Measurements from ENCODE around the gene FYN.
"Not testable (repeated sequence)": the region's sequence is repeated elsewhere in the genome, so short reads cannot be mapped to it uniquely, and the experiment has no call there.

Gene FYN

DNA sequence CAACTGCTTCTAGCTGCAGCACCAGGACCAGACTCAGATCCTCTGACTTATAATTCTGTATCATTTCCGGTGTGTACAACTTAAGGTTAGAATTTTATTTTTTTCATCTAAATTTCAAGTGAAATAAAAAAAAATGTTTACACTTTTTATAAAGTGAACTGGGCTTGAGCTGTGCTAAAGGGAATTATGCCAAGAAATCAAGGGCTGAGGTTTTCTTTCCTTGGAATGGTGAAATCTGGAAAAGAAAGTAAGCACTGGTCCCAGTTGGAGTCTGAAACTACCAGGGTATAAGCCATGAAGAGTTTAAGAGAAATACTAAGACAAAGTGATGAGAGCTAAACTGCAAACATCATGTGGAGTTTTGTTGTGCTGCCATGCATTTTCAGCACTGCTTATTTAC, 21.7 kb upstream of the FYN start:
- TF ChIP-seq ELF4 (IDR thresholded peaks at IDR 0.05) = no peak
- TF ChIP-seq SP1 (IDR thresholded peaks at IDR 0.05) = no peak
- no peak for TF ChIP-seq HDGF (IDR thresholded peaks at IDR 0.05; ENCODE audit: borderline replicate concordance)
- TF ChIP-seq FOXA1 (IDR thresholded peaks at IDR 0.05) = no peak
- TF ChIP-seq L3MBTL2 (conservative IDR thresholded peaks at IDR 0.05) = no peak
- no peak for TF ChIP-seq SUZ12 (IDR thresholded peaks at IDR 0.05)
- no peak for TF ChIP-seq TARDBP (IDR thresholded peaks at IDR 0.05)
- POLR2A ChIA-PET = no interaction called here
- DNase-seq (ENCODE audit: extremely low spot score) = no peak
- CTCF ChIA-PET = interaction anchor here (0.6 to 0.7 kb wide), 3 partner anchors 19 to 97 kb away, joined by 3 to 4 read pairs (median 3); no protein-coding TSS in a partner anchor

- POLR2A ChIA-PET = no interaction called here
- TF ChIP-seq SP1 (IDR thresholded peaks at IDR 0.05) (no peak), FOXM1 (IDR thresholded peaks at IDR 0.05; ENCODE audit: borderline replicate concordance) (no peak), FOXA1 (IDR thresholded peaks at IDR 0.05) (no peak), FOXK2 (IDR thresholded peaks at IDR 0.05) (no peak), LEF1 (IDR thresholded peaks at IDR 0.05; ENCODE audit: borderline replicate concordance) (no peak), ELF4 (IDR thresholded peaks at IDR 0.05) (no peak), ZNF384 (IDR thresholded peaks at IDR 0.05) (no peak), TARDBP (IDR thresholded peaks at IDR 0.05) (no peak), HDGF (IDR thresholded peaks at IDR 0.05; ENCODE audit: borderline replicate concordance) (no peak), CTBP1 (IDR thresholded peaks at IDR 0.05; ENCODE audit: borderline replicate concordance) (no peak), PKNOX1 (IDR thresholded peaks at IDR 0.05) (no peak), L3MBTL2 (conservative IDR thresholded peaks at IDR 0.05) (no peak), BHLHE40 (IDR thresholded peaks at IDR 0.05; ENCODE audit: borderline replicate concordance) (no peak)
- CTCF ChIA-PET = no interaction called here
- no peak for DNase-seq (ENCODE audit: extremely low spot score)
Observed at GRCh38 chr6:111894272-111894671, 21.0 kb upstream of the FYN start.

DNA sequence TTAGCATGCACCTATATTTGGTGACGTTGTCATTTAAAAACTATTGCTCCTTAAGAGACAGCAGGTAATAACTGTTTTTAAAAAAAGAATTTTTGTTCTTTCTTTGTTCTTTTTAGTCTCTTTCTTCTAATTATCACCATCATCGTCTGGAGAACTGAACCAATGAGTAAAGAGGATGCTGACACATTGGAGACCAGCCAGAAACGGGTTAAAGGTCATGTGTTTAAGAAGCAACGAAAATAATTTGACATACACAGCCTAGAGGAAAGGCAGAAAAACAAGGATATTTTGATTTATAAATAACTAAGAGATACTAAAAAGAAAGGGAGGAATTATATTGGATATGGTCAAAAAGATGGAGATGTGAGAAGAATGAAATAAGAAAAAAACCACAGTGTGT, 19.2 kb upstream of the FYN start:
- POLR2A ChIA-PET = no interaction called here
- DNase-seq (ENCODE audit: extremely low spot score) = no peak
- CTCF ChIA-PET = no interaction called here
- TF ChIP-seq SUZ12 (IDR thresholded peaks at IDR 0.05) = no peak
- TF ChIP-seq L3MBTL2 (conservative IDR thresholded peaks at IDR 0.05) = no peak

- no peak for TF ChIP-seq SP1 (IDR thresholded peaks at IDR 0.05)
- no peak for TF ChIP-seq HDGF (IDR thresholded peaks at IDR 0.05; ENCODE audit: borderline replicate concordance)
- no peak for TF ChIP-seq PKNOX1 (IDR thresholded peaks at IDR 0.05)
- TF ChIP-seq ELF4 (IDR thresholded peaks at IDR 0.05) = no peak
- TF ChIP-seq SUZ12 (IDR thresholded peaks at IDR 0.05) = no peak
- TF ChIP-seq CTBP1 (IDR thresholded peaks at IDR 0.05; ENCODE audit: borderline replicate concordance) = no peak
- no peak for TF ChIP-seq ARNT (IDR thresholded peaks at IDR 0.05)
- TF ChIP-seq FOXK2 (IDR thresholded peaks at IDR 0.05) = no peak
- no peak for TF ChIP-seq NFRKB (IDR thresholded peaks at IDR 0.05)
- TF ChIP-seq ZNF384 (IDR thresholded peaks at IDR 0.05) = no peak
- TF ChIP-seq FOXA1 (IDR thresholded peaks at IDR 0.05) = no peak
- TF ChIP-seq BHLHE40 (IDR thresholded peaks at IDR 0.05; ENCODE audit: borderline replicate concordance) = no peak
- no peak for TF ChIP-seq FOXM1 (IDR thresholded peaks at IDR 0.05; ENCODE audit: borderline replicate concordance)
- TF ChIP-seq L3MBTL2 (conservative IDR thresholded peaks at IDR 0.05) = no peak
- no peak for TF ChIP-seq TARDBP (IDR thresholded peaks at IDR 0.05)
- TF ChIP-seq LEF1 (IDR thresholded peaks at IDR 0.05; ENCODE audit: borderline replicate concordance) = no peak
- DNase-seq (ENCODE audit: extremely low spot score) = no peak
- POLR2A ChIA-PET = no interaction called here
- CTCF ChIA-PET = no interaction called here
Observed at GRCh38 chr6:111890988-111891387, 17.7 kb upstream of the FYN start.

DNA sequence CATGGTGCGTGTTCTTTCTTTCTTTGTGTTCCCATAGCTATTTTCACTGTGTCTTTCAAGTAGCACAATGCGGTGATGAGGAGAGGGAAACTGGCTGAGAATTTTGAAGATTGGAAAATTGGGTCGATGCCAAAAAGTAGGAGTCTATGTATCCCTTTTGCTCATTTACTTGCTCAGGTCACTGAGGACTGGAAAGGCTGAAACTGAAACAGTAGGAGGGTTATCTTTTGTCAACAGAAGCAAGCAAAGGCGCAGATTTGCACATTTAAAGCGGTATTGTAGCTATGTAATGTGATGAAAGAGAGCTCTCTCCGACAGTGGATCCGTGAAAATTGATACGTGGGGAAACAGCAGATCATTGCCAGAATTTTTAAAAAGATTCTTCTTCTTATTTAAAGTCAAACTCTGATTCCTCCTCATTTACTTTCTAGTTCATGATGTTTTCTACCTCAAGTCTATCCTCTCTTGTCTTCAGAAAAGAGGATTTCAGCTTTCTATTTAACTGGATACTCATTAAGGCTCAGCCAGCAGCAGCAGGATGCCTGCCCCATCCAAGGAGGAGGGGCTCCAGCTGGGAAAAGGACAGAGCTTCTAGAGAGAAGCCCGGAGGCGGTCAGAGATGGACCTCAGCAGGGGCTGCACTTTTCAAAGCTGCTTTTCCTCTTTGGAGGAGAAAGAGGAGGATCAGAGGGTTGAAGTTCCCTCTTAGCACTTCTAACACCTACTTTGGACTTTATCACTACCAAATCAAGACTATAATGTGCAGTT, 15.9 kb upstream of the FYN start:
- no peak for TF ChIP-seq FOXM1 (IDR thresholded peaks at IDR 0.05; ENCODE audit: borderline replicate concordance)
- TF ChIP-seq ARNT (IDR thresholded peaks at IDR 0.05) = no peak
- no peak for TF ChIP-seq SP1 (IDR thresholded peaks at IDR 0.05)
- no peak for TF ChIP-seq FOXK2 (IDR thresholded peaks at IDR 0.05)
- TF ChIP-seq ELF4 (IDR thresholded peaks at IDR 0.05) = no peak
- no peak for TF ChIP-seq SUZ12 (IDR thresholded peaks at IDR 0.05)
- TF ChIP-seq FOXA1 (IDR thresholded peaks at IDR 0.05) = no peak
- TF ChIP-seq LEF1 (IDR thresholded peaks at IDR 0.05; ENCODE audit: borderline replicate concordance) = no peak
- TF ChIP-seq NFRKB (IDR thresholded peaks at IDR 0.05) = no peak
- no peak for TF ChIP-seq BHLHE40 (IDR thresholded peaks at IDR 0.05; ENCODE audit: borderline replicate concordance)
- TF ChIP-seq ZNF384 (IDR thresholded peaks at IDR 0.05) = no peak
- TF ChIP-seq TARDBP (IDR thresholded peaks at IDR 0.05) = no peak
- TF ChIP-seq CTBP1 (IDR thresholded peaks at IDR 0.05; ENCODE audit: borderline replicate concordance) = no peak
- no peak for TF ChIP-seq PKNOX1 (IDR thresholded peaks at IDR 0.05)
- no peak for TF ChIP-seq L3MBTL2 (conservative IDR thresholded peaks at IDR 0.05)
- TF ChIP-seq HDGF (IDR thresholded peaks at IDR 0.05; ENCODE audit: borderline replicate concordance) = no peak
- CTCF ChIA-PET = interaction anchor here (0.7 kb wide), 1 partner anchor 13 kb away, joined by 4 read pairs; no protein-coding TSS in a partner anchor
- peak; percentile 59 for DNase-seq (ENCODE audit: extremely low spot score)
- POLR2A ChIA-PET = interaction anchor here (0.7 to 0.9 kb wide), 2 partner anchors 10 to 69 kb away, joined by 3 to 4 read pairs; no protein-coding TSS in a partner anchor

DNA sequence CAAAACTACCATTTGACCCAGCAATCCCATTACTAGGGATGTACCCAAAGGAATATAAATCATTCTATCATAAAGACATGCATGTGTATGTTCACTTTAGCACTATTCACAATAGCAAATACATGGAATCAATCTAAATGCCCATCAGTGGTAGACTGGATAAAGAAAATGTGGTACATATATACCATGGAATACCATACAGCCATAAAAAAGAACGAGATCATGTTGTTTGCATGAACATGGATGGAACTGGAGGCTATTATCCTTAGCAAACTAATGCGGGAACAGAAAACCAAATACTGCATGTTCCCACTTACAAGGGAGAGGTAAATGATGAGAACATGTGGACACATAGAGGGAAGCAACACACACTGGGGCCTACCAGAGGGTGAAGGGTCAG, 13.5 kb upstream of the FYN start:
- CTCF ChIA-PET = interaction anchor here (0.6 kb wide), 1 partner anchor 1035 kb away, joined by 4 read pairs; no protein-coding TSS in a partner anchor
- not testable (repeated sequence) for DNase-seq (ENCODE audit: extremely low spot score)
- POLR2A ChIA-PET = interaction anchor here (0.5 kb wide), 1 partner anchor 403 kb away, joined by 3 read pairs; no protein-coding TSS in a partner anchor
